ENCODE measurements around the gene FBXW11.

FBXW11 gene

DNA sequence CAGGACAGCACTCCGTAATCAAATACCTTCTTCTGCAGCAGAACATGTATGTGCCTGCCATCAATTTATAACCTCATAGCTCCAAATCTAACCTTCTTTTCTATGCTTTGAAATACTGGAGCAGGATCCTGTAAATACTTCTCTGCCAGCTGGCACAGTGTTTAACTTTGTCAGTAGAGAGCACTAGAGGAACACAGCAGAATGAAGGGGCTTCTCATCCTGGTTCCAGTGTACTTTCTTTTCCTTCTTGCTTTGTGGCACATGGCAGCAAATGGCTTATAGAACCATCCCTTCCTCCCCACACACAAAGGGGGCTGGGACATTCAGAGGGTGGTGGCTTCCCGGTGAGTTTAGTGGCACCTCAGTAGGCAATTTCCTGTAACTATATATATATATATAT lies 3.8 kb upstream of the FBXW11 start:
- no peak for DNase-seq

DNA sequence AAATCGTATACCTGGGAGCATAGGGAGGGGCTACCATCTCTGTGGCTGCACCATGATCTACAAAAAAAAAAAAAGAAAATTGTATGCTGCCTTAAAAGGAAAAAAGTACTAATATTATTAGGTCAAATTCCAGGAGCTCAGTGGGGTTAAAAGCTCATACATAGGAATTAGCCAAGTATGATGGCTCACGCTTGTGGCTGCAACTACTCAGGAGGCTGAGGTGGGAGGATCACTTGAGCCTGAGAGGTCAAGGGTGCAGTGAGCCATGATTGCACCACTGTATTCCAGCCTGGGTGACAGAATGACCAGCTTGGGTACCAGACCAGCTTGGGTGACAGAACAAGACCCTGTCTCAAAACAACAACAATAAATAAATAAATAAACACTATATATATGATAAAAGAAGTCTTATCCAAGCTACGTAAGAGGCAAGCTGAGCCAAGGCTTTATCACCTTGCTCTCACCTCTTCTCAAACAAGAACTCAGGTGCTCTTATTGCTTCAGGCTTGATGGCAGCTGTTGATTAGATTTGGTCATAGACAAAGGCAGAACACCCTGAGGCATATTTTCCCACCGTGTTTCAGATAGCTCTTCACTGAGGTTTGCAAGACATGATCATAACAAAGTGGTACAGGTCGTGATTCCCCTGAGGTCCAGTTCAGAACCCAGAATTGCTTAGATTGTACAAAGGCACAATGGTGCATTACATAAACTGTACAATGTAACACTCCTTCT lies 3.3 kb upstream of the FBXW11 start:
- DNase-seq = no peak

DNA sequence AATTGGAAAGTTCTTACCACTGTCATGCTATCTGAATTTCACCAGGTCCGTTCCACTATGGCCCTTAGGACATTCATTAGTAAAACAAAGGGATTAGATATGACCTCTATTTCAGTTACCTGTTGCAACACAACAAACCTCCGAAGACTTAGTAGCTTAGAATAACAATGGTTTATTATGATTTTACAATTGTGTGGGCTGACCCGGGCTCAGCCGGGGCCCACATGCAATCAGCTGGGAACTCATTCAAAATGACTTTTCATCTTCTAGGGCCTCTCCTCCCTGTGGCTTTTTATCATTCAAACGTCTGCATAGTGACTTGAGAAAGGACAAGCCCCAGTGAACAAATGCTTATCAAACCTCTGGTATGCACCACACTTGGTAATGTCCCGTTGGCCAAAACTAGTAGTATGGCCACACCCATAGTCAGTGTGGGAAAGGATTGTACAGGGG lies 2.3 kb upstream of the FBXW11 start:
- no peak for DNase-seq

DNA sequence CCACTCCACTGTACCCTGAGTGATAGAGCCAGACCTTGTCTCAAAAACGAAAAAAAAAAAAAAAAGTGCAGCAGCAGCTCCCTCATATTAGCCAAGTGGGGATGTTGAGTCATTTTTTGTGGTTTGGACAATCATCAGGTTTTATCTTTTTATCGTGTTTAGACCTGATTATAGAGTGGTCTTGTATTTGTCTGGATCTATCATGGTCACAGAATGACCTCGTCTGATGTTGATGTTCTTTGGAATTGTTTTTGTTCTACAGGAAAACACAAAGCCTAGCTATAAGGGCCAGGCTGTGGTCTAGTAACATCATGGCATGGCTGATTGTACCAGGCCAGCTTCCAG lies 1.6 kb upstream of the FBXW11 start:
- no peak for DNase-seq

DNA sequence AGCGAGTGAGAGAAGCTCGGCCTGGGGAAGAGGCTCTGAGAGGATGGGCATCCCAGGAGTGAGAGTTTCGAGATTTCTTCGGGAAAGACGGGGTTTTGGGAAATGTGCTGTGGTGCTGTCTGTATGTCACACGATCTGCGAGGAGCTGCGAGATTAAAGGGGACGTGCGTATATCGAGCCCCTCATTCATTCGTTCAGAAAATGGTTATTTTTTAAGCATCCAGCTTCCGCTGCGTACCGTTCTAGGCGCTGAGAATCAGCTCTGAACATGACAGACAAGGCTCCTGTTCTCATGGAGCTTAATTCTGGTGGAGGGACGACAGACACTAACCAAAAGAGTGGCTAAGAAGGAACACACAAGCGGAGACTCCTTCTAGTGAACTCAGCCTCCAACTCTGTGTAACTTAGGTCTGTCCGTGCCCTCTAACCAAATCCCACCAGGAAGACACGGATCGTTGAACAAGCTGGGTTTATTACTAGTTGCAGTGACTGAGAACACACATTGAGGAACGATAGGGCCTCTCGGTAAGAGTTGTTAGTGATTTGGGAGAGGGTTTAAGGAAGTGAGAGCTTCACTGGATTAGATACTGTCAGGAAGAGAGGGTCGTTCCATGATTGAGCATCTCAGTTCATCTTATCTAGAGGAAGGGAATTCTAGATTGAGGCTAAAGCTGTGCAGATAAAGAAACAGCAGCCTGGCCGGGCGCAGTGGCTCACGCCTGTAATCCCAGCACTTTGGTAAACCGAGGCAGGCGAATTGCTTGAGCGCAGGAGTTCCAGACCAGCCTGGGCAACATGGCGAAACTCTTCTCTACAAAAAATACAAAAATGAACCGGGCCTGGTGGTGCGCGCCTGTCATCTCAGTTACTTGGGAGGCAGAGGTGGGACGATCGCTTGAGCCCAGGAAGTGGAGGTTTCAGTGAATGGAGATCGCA lies 1.0 kb upstream of the FBXW11 start:
- DNase-seq = no peak

DNA sequence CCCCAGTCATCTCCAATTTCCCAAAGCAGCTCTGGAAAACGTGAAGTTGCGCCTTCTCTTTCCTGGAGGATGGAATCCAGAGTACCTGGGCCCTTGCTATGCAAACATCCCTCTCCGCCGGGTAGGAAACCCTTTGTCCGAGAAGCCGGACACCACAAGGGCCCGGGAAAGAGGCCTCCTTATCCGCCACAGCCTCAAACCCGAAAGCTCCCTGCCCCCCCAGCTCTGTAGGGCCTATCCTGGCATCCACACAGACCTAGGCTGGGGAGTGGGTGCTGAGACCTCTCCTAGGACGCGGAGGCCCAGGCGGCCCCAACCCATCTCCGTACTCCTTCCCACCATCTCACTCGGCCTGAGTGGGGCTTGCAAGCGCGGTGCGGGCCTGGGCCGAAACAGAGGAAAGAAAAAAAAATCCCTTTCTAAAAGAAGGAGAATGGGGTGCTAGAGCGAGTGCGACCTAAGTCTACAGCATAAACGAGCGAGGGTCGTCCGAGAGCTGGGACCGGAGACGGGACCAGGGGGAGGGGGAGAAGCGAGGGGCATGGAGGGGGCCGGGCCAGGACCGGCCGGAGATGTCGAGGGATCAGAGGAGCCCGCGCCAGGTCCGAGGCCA lies 624 bp downstream of the FBXW11 start:
- no peak for DNase-seq

DNA sequence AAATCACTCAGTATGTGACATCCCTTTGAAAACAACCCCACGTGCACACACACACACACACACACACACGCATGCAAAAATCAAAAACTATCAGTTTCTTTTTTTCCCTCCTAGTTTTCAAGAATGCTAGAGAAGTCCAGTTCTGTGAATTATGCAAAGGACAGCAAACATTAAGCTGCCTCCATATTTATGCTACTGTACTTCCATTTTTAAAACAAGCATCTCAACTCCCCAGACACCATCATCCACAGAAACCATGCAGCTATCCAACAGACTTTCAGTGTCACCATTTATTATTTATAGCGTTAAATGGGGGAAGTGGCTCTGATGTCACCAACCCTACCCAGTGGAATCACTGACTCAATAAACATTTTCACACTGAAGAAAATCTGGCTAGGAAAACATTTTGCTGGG lies 1.6 kb downstream of the FBXW11 start:
- DNase-seq = no peak

DNA sequence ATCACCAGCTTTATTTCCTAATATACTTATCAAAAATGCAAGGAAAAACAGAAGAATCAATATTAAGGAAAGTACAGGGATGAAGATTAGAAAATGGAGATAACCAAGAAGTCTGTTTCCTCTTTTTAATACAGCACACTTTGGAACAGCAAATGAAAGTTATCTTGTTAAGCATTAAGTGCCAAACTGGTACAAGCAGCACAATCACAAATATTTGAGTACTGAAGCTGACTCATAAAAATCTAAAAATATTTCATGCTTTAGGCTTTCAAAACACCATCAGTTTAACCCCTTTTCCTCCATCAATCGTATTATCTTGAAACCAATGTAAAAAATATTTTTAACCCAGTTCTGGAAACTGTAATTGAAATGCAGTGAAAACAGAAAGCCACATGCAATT lies 2.7 kb downstream of the FBXW11 start:
- DNase-seq = no peak

DNA sequence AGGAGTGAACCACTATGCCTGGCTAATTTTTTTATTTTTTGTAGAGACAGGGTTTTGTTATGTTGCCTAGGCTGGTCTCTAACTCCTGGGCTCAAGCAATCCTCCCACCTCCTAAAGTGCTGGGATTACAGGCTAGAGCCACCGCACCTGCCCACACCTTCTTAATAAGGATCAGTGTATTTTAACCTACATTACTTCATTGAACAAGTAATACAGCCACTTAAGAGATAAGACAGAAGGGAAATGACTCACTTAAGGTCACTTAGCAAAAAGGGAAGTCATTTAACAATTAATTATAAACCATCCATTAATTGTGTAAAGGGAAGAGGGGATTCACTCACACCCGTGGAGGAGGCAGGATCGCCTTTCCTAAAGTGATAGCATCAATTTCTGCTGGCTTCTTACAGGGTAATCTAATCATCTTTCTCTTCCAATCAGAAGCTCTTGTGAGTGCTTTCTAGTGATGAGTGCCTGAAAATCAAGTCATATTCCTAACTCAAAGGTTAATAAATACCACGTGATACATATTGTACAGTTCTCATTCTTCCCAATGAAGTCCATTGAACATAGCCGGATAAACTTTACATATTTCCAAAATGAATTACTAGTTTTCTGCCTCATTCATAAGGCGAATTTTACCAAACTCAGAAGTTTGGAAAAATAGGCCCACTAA lies 3.5 kb downstream of the FBXW11 start:
- DNase-seq = no peak

DNA sequence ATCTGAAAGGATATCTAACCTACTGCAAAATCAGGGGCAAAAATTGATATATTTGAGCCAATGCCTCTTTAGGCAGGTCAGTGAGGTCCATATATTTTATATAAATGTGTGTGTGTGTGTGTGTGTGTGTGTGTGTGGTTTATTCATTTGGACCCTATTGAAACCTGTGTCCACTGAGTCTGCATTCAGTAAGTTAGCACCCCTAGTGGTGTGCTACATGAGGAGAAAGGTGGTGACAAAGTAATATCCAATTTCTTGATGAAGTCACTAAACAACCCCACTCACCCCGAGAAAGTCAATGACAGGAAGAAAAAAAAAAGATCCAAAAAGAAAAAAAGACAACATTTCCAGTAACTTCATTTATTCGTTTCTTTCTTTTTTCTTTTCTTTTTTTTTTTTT lies 4.1 kb downstream of the FBXW11 start:
- DNase-seq = no peak

DNA sequence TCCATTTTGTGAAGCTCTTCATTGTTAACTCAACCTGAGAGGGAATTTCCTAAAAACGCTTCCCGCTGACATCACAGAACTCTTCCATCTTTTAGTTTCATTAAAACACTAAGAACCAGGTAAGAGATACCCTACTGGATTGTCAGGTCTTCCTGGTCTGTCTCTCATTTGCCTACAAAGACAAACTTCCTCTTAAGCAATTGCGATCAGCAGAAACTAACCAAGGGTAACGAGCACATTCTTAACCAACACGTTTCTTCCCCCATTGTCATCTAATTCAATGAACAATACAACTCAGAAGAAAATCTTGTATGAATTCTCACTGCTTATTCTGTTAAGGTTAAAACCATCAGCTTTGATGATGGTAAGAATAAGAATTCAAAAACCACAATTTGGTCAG lies 6.6 kb downstream of the FBXW11 start:
- DNase-seq = no peak

DNA sequence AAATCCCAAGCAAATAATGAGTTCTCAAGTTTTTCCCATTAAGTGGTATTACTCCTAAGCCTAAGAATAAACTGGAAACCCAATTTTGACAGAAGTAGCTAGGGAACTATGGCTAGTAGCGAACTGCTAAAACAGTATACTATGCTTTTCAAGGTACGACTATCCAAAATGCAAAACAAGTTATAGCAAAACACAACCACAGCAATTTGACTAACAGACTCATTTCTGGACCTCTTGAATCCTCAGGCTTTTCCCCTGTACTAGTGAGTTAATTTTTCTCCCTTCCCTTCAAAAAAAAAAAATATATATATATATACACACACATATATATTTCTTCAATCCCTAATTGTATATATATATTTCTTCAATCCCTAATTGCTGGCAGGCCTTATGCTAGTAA lies 7.3 kb downstream of the FBXW11 start:
- no peak for DNase-seq

DNA sequence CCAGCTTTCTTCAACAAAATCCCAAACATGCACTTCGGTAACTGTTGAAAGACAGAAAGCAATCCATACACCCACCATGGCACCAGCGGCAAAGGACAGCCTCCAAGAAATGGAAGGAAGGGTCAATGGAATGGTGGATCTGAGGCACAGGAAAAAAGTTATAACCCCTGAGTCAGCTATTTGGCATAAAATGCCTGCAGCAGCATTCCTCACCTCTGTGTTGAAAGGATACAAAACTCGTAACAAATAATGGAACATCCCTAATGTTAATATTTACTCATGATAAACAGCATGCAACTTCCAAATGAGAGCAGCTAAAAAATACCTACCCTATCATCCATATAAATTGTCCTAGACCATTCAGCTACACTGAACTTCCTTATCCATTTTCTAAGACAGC lies 9.4 kb downstream of the FBXW11 start:
- DNase-seq = no peak

DNA sequence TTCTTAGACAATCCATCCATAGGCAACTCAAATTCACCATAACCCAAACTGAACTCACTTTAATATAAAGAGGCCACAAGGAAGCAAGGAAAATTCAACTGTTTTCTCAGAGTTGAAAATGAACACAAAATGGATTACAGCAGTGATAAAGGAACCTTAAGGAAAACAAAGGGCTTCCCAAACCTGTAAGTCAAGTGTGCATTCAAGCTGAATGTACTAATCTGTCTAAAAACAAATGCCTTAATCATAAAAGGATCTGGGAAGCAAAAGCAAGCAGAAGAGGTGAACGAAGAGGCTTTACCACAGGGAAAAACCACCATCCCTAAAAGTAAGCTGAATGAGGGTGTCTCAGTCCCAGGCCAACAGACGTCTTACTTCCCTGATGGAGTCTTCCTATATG lies 13.6 kb downstream of the FBXW11 start:
- DNase-seq = no peak

DNA sequence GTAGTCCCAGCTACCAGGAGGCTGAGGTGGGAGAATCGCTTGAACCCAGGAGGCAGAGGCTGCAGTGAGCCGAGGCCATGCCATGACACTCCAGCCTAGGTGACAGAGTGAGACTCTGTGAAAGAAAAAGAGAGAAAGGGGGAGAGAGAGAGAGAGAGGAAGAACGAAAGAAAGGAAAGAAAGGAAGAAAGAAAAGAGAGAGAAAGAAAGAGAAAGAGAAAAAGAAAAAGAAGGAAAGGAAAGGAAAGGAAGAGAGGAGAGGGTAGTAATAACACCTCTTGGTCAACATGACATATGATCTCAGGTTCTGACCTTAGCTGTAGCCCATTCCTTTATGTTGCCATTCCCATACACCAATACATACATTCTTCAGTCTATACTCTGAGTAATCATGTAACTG lies 14.1 kb downstream of the FBXW11 start:
- no peak for DNase-seq

DNA sequence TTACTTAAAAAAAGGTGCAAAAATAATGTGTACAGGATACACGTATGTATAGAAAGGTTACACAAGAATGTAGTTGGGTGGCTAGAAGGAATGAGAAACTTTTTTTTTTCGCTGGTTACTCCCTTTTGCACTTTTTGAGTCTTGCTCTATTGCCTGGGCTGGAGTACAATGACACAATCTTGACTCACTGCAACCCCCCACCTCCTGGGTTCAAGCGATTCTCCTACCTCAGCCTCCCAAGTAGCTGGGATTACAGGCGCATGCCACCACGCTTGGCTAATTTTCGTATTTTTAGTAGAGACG lies 15.8 kb downstream of the FBXW11 start:
- no peak for DNase-seq

DNA sequence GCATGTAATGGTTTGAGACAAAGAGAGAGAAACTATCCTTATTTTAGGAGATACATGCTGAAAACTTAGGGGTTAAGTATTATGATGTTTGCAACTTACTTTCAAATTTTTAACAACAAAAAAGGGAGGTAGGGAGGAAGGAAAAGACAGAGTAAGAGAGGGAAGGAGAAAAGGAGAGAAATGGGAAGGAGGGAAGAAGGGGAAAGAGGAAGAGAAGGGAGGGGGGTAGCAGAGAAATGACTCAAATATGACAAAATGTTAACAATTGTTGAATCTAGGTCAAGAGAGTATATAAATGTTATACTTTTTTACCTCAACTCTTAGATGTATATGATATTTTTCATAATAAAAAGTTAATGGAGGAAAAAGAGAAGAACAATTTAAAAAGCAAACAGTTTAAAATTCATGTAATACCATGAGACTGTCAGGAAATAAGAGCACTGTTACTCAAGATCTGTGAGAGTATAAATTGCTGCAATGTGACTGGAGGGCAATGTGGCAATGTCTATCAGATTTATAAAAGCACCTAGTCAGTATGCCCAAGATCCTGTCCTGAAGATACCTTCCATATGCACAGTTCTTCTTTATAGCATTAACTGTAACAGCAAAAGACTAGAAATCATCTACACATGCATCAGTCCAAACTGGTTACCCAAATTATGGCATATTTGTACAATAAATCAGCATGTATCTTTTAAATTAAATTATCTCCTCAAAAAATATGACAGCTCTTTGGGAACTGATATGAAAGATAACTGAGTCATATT lies 16.3 kb downstream of the FBXW11 start:
- no peak for DNase-seq

DNA sequence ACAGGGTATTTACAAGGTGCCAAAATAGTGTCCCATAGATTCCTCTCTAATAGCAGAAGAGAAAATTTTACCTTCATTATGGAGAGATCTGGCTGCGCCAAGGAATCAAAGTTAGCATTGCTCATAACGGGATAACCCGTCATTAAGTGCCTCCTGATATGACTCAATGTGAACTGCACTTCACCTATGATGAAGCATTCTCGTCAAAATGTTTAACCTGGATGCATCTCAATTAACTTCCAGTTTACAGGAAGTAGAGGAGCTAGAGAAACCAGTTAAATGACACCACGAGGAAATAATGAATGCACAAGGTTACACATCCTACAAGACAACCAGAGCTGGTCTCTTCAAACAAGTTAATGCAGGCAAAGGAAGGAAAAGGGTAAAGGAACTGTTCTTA lies 17.2 kb downstream of the FBXW11 start:
- no peak for DNase-seq

DNA sequence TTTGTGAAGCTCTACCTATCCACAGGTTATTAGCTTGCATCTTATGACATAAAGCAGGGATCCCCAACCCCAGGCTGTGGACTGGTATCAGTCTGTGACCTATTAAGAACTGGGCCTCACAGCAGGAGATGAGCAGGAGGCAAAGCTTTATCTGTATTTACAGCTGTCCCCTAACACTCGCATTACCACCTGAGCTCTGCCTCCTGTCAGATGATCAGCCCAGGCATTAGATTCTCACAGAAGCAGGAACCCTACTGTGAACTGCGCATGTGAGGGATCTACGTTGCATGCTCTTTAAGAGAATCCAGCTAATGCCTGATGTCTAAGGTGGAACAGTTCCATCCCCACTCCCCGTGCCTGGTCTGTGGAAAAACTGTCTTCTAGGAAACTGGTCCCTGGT lies 19.7 kb downstream of the FBXW11 start:
- no peak for DNase-seq

DNA sequence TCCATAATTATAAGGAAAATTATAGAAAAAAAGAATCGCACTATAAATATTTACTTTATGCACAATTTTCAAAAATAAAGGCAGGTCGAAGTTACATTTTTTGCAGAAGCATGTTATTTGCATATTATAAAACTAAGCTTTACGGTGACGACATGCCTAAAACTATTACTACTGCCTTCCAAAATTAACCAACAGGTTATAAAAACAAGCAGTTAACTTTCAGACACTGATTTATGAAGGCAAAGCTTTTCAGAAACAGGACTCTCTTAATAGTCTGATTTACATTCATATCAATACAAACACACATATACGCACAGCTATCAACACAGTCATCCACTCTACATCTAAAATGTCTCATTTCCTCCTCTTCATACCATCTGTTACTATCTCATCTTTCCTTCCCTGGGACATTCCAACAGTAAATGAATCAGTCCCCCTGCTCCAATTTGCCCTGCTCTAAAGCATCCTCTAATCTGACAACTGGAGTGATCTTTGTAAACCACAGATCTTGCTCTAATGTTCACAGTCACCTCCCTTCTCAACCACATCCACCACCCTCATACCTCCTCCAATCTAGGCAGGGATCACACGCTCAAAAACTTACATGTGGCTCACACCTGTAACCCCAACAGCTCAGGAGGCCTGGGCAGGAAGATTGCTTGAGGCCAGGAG lies 21.6 kb downstream of the FBXW11 start:
- no peak for DNase-seq

DNA sequence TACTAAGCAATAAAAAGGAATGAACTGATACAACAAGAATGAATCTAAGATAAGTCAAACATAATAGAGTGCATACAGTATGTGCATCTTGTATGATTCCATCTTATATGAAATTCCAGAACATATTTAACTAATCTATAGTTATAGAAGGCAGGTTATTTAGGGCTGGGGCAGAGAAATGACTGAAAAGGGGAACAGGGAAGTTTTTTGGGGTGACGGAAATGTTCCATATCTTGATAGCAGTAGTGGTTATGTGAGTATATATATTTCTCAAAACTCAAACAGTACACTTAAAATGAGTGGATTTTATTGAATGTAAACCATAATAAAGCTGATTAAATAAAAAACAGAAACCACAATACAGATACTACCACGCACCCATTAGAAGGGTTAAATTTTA lies 24.6 kb downstream of the FBXW11 start:
- DNase-seq = no peak

DNA sequence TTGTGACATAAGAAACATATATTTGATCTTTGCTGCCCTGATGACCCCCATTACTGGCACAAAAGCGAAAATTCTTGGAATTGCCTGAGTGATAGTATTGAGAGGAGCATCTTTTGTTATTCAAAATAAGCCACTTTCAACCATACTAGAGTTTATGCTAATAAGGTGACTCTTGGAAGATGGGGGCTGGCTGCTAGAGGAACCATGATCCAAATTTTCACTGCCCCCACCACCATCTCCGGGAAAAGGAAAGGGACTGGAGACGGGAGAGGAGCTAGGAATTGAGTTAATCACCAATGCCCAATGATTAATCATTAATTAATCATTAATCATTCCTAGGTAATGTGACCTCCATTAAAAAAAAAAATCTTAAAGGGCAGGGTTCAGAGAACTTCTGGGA lies 25.6 kb downstream of the FBXW11 start:
- DNase-seq = no peak
